Liver (tissue), 9 donors: Measurements from ENCODE around the gene SIX3. TPM values are rescaled to one million over a fixed set of nuclear protein-coding genes. Genes with fewer than 3 reads are reported as not detected.

Experiments used
- DNase-seq: peaks from one replicate; pipeline ENCODE4 v3.0.0-alpha.2; 2017; ENCODE audit warnings: low spot score
- H3K27ac ChIP-seq, 2 donors: one replicate each; pipeline ENCODE4 v1.7.0; 2013; ENCODE audit warnings: inconsistent platforms in 2 of 2, low read length in 2 of 2, control low read depth in 1 of 2, low read depth in 1 of 2, mild to moderate bottlenecking in 1 of 2
- H3K27me3 ChIP-seq, 4 donors: one replicate each; pipeline versions ENCODE4 v1.6.1 to v1.7.0; 2013; ENCODE audit warnings: low read length in 3 of 4, inconsistent platforms in 1 of 4, mild to moderate bottlenecking in 1 of 4, moderate library complexity in 1 of 4; ENCODE audit not compliant: control insufficient read depth in 4 of 4, insufficient read depth in 4 of 4
- H3K36me3 ChIP-seq, 4 donors: one replicate each; pipeline versions ENCODE4 v1.6.1 to v1.7.0; 2013; ENCODE audit warnings: low read length in 3 of 4, mild to moderate bottlenecking in 3 of 4, low read depth in 1 of 4, moderate library complexity in 1 of 4; ENCODE audit not compliant: control insufficient read depth in 4 of 4, insufficient read depth in 3 of 4
- H3K4me1 ChIP-seq, 4 donors: one replicate each; pipeline versions ENCODE4 v1.6.1 to v1.7.0; 2013; ENCODE audit warnings: low read length in 3 of 4, mild to moderate bottlenecking in 3 of 4, moderate library complexity in 1 of 4; ENCODE audit not compliant: control insufficient read depth in 4 of 4, insufficient read depth in 4 of 4
- H3K4me3 ChIP-seq, 3 donors: one replicate each; pipeline versions ENCODE4 v1.6.1 to v1.7.0; 2013; ENCODE audit warnings: low read length in 3 of 3, control low read depth in 1 of 3, low read depth in 1 of 3, mild to moderate bottlenecking in 1 of 3
- H3K9ac ChIP-seq, 2 donors: one replicate each; pipeline ENCODE4 v1.7.0; 2013; ENCODE audit warnings: low read length in 2 of 2, mild to moderate bottlenecking in 2 of 2, moderate library complexity in 2 of 2, control low read depth in 1 of 2, low read depth in 1 of 2
- H3K9me3 ChIP-seq, 4 donors: one replicate each; pipeline versions ENCODE4 v1.6.1 to v1.7.0; 2013; ENCODE audit warnings: low read length in 3 of 4; ENCODE audit not compliant: control insufficient read depth in 4 of 4
- ATF3 ChIP-seq: IDR thresholded peaks from 2 replicates; pipeline ENCODE4 v1.6.1; 2016; ENCODE audit warnings: antibody characterized with exemption
- CTCF ChIP-seq: fragments of 150-350 bp; IDR thresholded peaks from 2 replicates; pipeline ENCODE4 v1.5.1; 2017; ENCODE audit warnings: improper control_type of control experiment, low read depth, low read length; ENCODE audit not compliant: missing input control
- EGR1 ChIP-seq, 2 donors: IDR thresholded peaks; 2 replicates each; pipeline ENCODE4 v1.6.1; 2016 to 2018; ENCODE audit warnings: antibody characterized with exemption in 2 of 2, low read depth in 2 of 2
- FOXA1 ChIP-seq: IDR thresholded peaks from 2 replicates; pipeline ENCODE4 v1.6.1; 2016; ENCODE audit warnings: antibody characterized with exemption
- FOXA2 ChIP-seq: IDR thresholded peaks from 2 replicates; pipeline ENCODE4 v1.6.1; 2016; ENCODE audit warnings: antibody characterized with exemption
- GABPA ChIP-seq, 2 donors: IDR thresholded peaks in 1 of 2; conservative IDR thresholded peaks in 1 of 2; 2 replicates each; pipeline ENCODE4 v1.6.1; 2016; ENCODE audit warnings: antibody characterized with exemption in 2 of 2, mild to moderate bottlenecking in 1 of 2, moderate library complexity in 1 of 2
- HNF4A ChIP-seq, 2 donors: conservative IDR thresholded peaks; 2 replicates each; pipeline ENCODE4 v1.6.1; 2016; ENCODE audit warnings: antibody characterized with exemption in 2 of 2, mild to moderate bottlenecking in 2 of 2
- HNF4G ChIP-seq: IDR thresholded peaks from 2 replicates; pipeline ENCODE4 v1.6.1; 2016; ENCODE audit warnings: antibody characterized with exemption
- JUND ChIP-seq, 2 donors: IDR thresholded peaks; 2 replicates each; pipeline ENCODE4 v1.6.1; 2016; ENCODE audit warnings: antibody characterized with exemption in 2 of 2
- MAX ChIP-seq: IDR thresholded peaks from 2 replicates; pipeline ENCODE4 v1.6.1; 2016; ENCODE audit warnings: antibody characterized with exemption
- NR2F2 ChIP-seq: IDR thresholded peaks from 2 replicates; pipeline ENCODE4 v1.6.1; 2016; ENCODE audit warnings: antibody characterized with exemption
- RAD21 ChIP-seq, 2 donors: IDR thresholded peaks; 2 replicates each; pipeline ENCODE4 v1.6.1; 2016; ENCODE audit warnings: antibody characterized with exemption in 2 of 2, mild to moderate bottlenecking in 2 of 2
- RXRA ChIP-seq, 2 donors: IDR thresholded peaks; 2 replicates each; pipeline ENCODE4 v1.6.1; 2017 to 2018; ENCODE audit warnings: antibody characterized with exemption in 2 of 2, mild to moderate bottlenecking in 1 of 2
- SP1 ChIP-seq: IDR thresholded peaks from 2 replicates; pipeline ENCODE4 v1.6.1; 2018; ENCODE audit warnings: antibody characterized with exemption, mild to moderate bottlenecking
- TAF1 ChIP-seq: conservative IDR thresholded peaks from 2 replicates; pipeline ENCODE4 v1.6.1; 2016; ENCODE audit warnings: antibody characterized with exemption, mild to moderate bottlenecking
- YY1 ChIP-seq: IDR thresholded peaks from 2 replicates; pipeline ENCODE4 v1.6.1; 2016; ENCODE audit warnings: antibody characterized with exemption, mild to moderate bottlenecking
- WGBS: extraction: QIAGEN DNeasy Blood & Tissue Kit; methylation state at CpG from one replicate; pipeline ENCODE4 v1.1.7; 2013; 5-methylcytosine and 5-hydroxymethylcytosine counted together
- polyA plus RNA-seq, 2 donors: library from polyadenylated mRNA; stranded (reverse) in 1 of 2; unstranded in 1 of 2; fragments of 200-250 nt in 1 of 2; fragments of >200 nt in 1 of 2; fragmentation: Nextera tagmentation in 1 of 2; extraction: Ambion mirVana in 1 of 2; gene quantifications; one replicate each; pipeline versions ENCODE4 v1.2.1 to v1.2.3, GENCODE V29; 2013 to 2015
- total RNA-seq, 2 donors: library from RNA; depleted of rRNA; stranded (reverse); fragments of >200 nt; gene quantifications; one replicate each; pipeline ENCODE4 v1.2.3, GENCODE V29; 2014
- TF ChIP-seq, protein P1 (sequence below): IDR thresholded peaks from 2 replicates; pipeline ENCODE4 v1.6.1; 2016; ENCODE audit warnings: antibody characterized with exemption
- donor health status: healthy.
- donor health status: healthy.
- donor health status: healthy.
- donor health status: healthy.
- donor health status: healthy.

The SIX3 gene
- total and polyA plus RNA-seq, 4 donors, result not detected

DNA sequence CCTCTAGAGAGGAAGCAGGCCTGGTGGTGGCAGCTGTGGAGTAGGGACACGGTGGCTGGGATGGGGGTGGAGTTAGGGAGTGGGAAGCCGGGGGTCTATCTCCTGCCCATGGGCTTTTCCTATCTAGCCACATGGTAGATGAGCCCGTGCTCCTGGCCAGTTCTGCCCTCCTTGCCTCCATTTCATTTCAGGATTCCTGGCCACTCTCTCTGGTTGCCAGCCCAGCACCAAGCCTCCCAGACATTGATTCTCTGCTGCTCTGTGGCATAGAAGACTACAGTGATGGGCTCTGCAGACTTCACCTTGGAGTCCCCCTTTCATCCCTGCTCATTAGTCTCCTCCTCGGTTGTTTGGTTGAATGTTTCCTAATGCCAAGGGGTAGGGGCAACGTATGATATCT is 19.4 kb downstream of the SIX3 start:
- Histone ChIP-seq H3K36me3 (no peaks in the 10 kb centered on the region), H3K4me3 (no peak overlapping the region), H3K9ac (no peak overlapping the region), H3K4me1 (peaks cover 0 to 5% (median 2%) of the 10 kb centered on the region in 4 donors), H3K9me3 (no peaks in the 10 kb centered on the region), H3K27me3 (peaks cover 0 to 5% (median 3%) of the 10 kb centered on the region in 4 donors), H3K27ac (no peak overlapping the region)
- DNase-seq, result no peak
- WGBS, result 77% methylated on average over 5 of the region's 5 CpGs
- TF ChIP-seq TAF1 (no peak), RXRA (IDR thresholded peaks at IDR 0.05) (no peak), FOXA1 (no peak), ATF3 (no peak), HNF4A (conservative IDR thresholded peaks at IDR 0.05) (no peak)
- TF ChIP-seq, protein P1, sequence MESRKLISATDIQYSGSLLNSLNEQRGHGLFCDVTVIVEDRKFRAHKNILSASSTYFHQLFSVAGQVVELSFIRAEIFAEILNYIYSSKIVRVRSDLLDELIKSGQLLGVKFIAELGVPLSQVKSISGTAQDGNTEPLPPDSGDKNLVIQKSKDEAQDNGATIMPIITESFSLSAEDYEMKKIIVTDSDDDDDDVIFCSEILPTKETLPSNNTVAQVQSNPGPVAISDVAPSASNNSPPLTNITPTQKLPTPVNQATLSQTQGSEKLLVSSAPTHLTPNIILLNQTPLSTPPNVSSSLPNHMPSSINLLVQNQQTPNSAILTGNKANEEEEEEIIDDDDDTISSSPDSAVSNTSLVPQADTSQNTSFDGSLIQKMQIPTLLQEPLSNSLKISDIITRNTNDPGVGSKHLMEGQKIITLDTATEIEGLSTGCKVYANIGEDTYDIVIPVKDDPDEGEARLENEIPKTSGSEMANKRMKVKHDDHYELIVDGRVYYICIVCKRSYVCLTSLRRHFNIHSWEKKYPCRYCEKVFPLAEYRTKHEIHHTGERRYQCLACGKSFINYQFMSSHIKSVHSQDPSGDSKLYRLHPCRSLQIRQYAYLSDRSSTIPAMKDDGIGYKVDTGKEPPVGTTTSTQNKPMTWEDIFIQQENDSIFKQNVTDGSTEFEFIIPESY, result no peak

DNA sequence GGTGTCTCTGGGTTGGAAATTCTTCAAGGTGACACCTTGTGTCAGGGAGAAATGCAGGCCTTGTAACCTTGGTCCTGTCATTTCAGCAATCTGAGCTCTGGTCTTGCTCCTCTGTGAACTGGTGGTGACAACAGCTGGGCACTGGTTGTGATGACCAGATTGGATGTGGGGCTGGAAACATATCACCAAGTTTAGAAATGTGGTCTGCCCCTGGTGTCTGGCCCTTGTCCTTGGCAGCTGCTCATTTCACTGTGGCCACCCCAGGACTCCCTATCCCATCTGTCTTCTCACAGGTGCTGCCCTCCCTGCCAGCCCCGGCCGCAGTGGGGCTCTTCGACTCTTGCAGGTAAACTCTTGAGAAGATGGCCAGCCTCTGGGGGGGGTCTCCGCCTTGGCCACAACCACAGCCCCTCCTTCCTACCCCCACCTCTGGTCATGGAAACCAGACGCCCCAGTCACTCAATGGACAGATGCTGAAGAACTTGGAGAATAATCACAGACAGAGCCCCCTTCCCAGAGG is 20.7 kb downstream of the SIX3 start:
- TF ChIP-seq TAF1 (no peak), JUND (IDR thresholded peaks at IDR 0.05) (no peak), ATF3 (no peak), NR2F2 (no peak), HNF4A (conservative IDR thresholded peaks at IDR 0.05) (no peak), EGR1 (IDR thresholded peaks at IDR 0.05; ENCODE audit: low read depth in 2 of 2) (no peak), SP1 (no peak), GABPA (IDR thresholded peaks at IDR 0.05 in 1 of 2, conservative IDR thresholded peaks at IDR 0.05 in 1 of 2) (no peak), RXRA (IDR thresholded peaks at IDR 0.05) (no peak)
- TF ChIP-seq, protein P1, result no peak
- Histone ChIP-seq H3K9ac (no peak overlapping the region), H3K4me1 (no peaks in the 10 kb centered on the region), H3K4me3 (no peak overlapping the region), H3K36me3 (no peaks in the 10 kb centered on the region), H3K27ac (no peak overlapping the region), H3K9me3 (no peaks in the 10 kb centered on the region), H3K27me3 (peaks cover 0 to 5% (median 3%) of the 10 kb centered on the region in 4 donors)
- no peak for DNase-seq
- WGBS, result 87% methylated on average over 5 of the region's 5 CpGs

- H3K4me3 ChIP-seq, result no peak overlapping the region
Measured at GRCh38 chr2:44964752-44965236, 23.3 kb downstream of the SIX3 start.

More at GRCh38 chr2:44964752-44965236, 23.3 kb downstream of the SIX3 start:
- no peaks in the 10 kb centered on the region for H3K36me3 ChIP-seq
- H3K27ac ChIP-seq, result no peak overlapping the region
- no peaks in the 10 kb centered on the region for H3K4me1 ChIP-seq
- H3K27me3 ChIP-seq, result peaks cover 0 to 4% (median 2%) of the 10 kb centered on the region in 4 donors
- TF ChIP-seq, protein P1, result no peak
- TF ChIP-seq GABPA (IDR thresholded peaks at IDR 0.05 in 1 of 2, conservative IDR thresholded peaks at IDR 0.05 in 1 of 2) (no peak), HNF4A (conservative IDR thresholded peaks at IDR 0.05) (no peak), FOXA1 (no peak), HNF4G (no peak), TAF1 (no peak), MAX (no peak), EGR1 (IDR thresholded peaks at IDR 0.05; ENCODE audit: low read depth in 2 of 2) (no peak), SP1 (no peak), JUND (IDR thresholded peaks at IDR 0.05) (no peak), RAD21 (IDR thresholded peaks at IDR 0.05) (no peak), YY1 (no peak), RXRA (IDR thresholded peaks at IDR 0.05) (no peak), NR2F2 (no peak), FOXA2 (no peak), CTCF (no peak)
- no peak for DNase-seq
- no peaks in the 10 kb centered on the region for H3K9me3 ChIP-seq
- H3K9ac ChIP-seq, result no peak overlapping the region
- 13% methylated on average over 16 of the region's 16 CpGs for WGBS
